HFF-Myc (cell line): Measurements from ENCODE around the gene ILF3.

Source experiments
- DNase-seq: peaks from one replicate; pipeline ENCODE4 v3.0.0-alpha.2; 2011; ENCODE audit warnings: low read depth; ENCODE audit errors: extremely low read depth
- H3K4me3 ChIP-seq: replicated peaks from 2 replicates; pipeline ENCODE4 v1.5.1; 2011; ENCODE audit warnings: low read depth, mild to moderate bottlenecking, control low read depth, low read length
- TF ChIP-seq, protein P1 (sequence below): IDR thresholded peaks from 2 replicates; pipeline ENCODE4 v1.5.1; 2012; ENCODE audit warnings: mild to moderate bottlenecking, low read depth, low read length, control low read depth; ENCODE audit errors: missing control alignments

ILF3 gene

DNA sequence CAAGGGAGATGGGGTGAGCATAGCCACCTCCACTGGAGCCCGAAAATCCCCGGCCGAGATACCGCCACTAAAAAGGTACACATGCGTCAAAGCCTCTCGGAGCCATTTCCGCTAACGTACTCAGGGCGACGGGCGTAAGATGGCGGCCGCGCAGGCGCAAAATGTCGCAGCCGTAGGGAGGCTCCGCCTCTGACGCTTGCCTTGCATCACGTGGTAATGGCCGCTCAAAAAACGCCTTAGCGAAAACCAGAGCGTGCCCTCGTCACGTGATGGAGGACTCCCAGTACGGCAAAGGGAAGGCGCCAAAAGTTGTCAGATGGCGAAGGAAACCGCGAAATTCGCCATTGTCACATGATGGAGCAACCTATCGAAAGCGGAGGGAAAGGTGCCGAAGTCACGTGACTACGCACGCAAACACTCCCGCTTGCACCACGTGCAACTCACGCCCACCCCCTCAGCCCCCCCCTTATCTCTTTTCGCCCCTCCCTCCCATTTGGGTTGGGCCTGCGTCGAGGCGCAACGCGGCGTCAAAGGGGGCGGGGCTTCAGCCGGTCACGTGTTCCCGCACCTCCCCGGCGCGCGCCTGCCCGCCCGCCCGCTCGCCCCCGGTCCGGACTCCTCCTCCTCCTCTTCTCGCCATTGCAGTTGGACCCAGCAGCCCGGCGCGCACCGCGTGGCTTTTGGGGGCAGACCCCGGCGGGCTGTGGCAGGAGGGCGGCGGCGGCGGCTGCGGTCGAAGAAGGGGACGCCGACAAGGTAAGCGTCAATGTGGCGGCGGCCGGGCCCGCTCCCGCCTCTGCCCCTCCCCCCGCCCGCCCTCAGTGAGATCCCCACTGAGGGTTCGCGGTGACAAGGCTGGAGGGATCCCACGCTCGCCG lies at the start of gene ILF3:
TSS of gene ILF3 (plus strand) at position 615 of the 878 bp plus-strand sequence. CDS start 16,260 bp downstream, outside the sequence.
- TF ChIP-seq, protein P1, sequence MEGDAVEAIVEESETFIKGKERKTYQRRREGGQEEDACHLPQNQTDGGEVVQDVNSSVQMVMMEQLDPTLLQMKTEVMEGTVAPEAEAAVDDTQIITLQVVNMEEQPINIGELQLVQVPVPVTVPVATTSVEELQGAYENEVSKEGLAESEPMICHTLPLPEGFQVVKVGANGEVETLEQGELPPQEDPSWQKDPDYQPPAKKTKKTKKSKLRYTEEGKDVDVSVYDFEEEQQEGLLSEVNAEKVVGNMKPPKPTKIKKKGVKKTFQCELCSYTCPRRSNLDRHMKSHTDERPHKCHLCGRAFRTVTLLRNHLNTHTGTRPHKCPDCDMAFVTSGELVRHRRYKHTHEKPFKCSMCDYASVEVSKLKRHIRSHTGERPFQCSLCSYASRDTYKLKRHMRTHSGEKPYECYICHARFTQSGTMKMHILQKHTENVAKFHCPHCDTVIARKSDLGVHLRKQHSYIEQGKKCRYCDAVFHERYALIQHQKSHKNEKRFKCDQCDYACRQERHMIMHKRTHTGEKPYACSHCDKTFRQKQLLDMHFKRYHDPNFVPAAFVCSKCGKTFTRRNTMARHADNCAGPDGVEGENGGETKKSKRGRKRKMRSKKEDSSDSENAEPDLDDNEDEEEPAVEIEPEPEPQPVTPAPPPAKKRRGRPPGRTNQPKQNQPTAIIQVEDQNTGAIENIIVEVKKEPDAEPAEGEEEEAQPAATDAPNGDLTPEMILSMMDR, result no peak
- peak within 1 kb of the TSS; percentile 78 for H3K4me3 ChIP-seq
- DNase-seq, result peak; percentile 100

DNA sequence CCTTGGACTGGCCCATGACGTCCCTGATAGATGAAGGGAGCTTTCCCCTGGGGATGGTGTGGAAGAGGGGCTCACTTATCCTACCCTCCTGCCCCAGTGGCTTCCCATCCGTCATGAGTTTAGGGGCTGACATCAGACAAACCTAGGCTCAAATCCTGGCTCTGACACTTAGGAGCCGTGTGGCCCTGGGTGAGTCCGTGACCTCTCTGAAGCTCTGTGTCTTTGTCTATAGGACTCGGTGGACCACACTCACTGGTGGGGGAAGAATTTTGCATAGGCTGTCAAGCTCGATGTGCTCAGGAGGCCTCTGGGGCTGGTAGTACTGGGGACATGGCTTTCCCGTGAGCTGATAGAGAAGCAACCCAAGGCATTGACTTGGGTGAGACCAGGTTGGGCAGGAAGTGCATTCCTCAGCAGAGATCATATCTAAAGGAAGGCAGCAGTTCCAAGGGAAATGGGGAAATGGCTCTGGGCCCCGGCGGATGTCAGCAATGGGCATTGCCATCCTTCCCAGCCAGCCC lies 49.6 kb upstream of the ILF3 start:
- H3K4me3 ChIP-seq, result no peak overlapping the region
- TF ChIP-seq, protein P1, result no peak
- DNase-seq, result no peak

DNA sequence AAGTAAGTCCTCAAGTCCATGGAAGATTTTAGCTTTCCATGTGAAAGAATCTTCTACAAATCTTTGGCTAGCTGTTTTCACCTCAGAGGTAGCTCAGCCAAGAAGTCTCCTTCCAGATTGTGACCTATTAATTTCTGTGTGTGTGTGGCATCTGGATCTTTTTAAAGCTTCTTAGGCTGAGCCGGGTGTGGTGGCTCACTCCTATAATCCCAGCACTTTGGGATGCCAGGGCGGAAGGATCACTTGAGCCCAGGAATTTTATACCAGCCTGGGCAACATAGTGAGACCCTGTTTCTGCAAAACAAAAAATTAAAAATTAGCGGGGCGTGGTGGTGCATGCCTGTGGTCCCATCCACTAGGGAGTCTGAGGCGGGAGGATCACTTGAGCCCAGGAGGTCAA lies 42.2 kb upstream of the ILF3 start:
- TF ChIP-seq, protein P1, result no peak
- H3K4me3 ChIP-seq, result no peak overlapping the region
- DNase-seq, result no peak

DNA sequence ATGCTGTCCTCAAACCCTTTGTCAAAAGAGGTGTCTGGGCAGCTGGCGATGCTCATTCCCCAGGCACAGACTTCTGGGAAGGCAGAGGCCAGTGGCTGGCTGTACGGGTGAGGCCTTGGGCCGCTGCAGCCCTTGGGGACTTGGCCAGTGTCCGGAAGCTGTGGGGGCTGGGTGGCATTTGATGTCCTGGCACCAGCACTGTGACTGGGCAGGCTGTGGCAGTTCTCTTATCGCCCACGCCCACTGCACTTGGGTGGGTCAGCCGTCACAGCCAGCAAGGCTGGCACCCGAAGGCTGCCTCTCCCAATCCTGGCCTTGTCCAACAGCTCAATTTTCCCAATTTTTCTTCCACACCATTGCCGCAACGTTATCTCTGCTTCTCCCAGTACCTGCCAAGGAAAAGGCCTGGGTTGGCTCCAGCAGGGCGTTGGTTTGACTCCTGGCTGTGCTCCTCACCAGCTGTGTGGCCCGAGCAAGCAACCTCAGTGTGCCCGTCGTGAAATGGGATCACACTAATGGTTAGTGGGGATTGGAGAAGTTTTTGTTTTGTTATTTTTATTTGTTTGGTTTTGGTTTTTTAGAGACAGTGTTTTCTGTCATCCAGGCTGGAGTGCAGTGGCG lies 41.5 kb upstream of the ILF3 start:
- TF ChIP-seq, protein P1, result no peak
- DNase-seq, result no peak

DNA sequence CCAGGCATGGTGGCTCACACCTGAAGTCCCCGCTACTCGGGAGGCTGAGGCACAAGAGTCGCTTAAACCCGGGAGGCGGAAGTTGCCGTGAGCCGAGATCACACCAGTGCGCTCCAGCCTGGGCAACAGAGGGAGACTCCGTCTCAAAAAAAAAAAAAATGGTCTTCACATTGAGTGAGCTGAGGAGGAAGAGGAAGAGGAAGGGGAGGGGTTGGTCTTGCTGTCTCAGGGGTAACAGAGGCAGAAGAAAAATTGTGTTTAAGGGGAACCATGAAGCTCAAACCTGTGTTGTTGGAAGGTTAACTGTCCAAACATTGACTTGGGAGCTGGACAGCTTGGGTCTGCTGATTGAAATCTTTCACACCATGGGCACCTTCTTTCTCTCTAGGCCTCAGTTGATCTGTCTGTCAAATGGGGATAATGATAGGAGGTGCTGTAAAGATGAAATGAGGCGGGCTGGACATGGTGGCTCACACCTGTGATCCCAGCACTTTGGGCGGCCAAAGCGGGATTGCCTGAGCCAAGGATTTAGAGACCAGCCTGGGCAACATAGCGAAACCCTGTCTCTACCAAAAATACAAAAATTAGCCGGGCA lies 38.6 kb upstream of the ILF3 start:
- H3K4me3 ChIP-seq, result no peak overlapping the region
- DNase-seq, result no peak
- TF ChIP-seq, protein P1, result no peak

More for the DNA sequence above, 41.5 kb upstream of the ILF3 start:
- no peak overlapping the region for H3K4me3 ChIP-seq

DNA sequence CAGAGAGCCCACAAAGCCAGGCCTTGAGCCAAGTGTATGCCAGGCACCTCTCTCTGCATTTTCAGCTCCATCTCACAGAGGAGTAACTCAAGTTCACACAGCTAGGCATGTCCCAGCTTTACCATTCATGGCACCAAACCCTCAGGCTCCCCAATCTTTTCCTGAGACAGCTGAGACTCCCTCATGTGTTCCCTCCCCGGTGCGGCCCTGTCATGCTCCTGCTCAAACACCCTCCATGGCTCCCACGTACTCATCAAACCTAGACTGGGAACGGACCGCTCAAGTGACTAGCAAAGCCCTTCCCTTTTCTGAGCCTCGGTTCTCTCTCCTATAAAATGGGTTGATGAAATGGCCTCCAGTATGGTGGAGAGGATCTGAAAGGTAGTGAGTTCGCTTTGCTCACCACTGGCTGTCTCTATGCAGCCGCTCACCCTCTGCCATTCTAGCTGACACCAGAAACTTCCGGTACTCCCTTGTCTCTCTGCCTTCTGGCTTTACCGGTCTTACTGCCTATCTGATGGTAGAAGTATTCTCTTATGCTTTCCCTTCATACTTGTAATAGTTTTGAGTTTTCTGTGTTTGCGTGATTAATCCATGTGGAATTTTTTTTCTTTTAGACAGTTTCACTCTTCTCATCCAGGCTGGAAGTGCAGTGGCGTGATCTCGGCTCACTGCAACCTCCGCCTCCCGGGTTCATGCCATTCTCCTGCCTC lies 36.6 kb upstream of the ILF3 start:
- TF ChIP-seq, protein P1, result no peak
- no peak for DNase-seq
- H3K4me3 ChIP-seq, result no peak overlapping the region
